OCI-LY3 (cell line): ENCODE results near the gene OSBPL7.

Experiments used
- H2AFZ ChIP-seq: fragments of 200-600, 300-600 bp; shearing (Covaris generic); 2 replicates; pipeline ENCODE4 v1.6.0; 2014; ENCODE audit warnings: antibody characterized with exemption, low read depth, low read length
- H3K27ac ChIP-seq: fragments of 200-600, 300-600 bp; sonication (generic); 2 replicates; pipeline ENCODE4 v1.5.1; 2014; ENCODE audit warnings: mild to moderate bottlenecking, low read length, moderate library complexity, mixed read lengths
- H3K27me3 ChIP-seq: fragments of 200-600, 300-600 bp; sonication (generic); 2 replicates; pipeline ENCODE4 v1.6.1; 2014; ENCODE audit warnings: low read depth, low read length, mixed read lengths
- H3K36me3 ChIP-seq: fragments of 200-600, 300-600 bp; sonication (generic); replicated peaks from 2 replicates; pipeline ENCODE3; 2014; ENCODE audit warnings: low read depth, low read length, mixed read lengths
- H3K4me1 ChIP-seq: fragments of 300-600, 200-600 bp; sonication (generic); 2 replicates; pipeline ENCODE4 v1.6.1; 2014; ENCODE audit warnings: low read length, mixed read lengths
- H3K4me2 ChIP-seq: fragments of 200-600, 300-600 bp; sonication (generic); 2 replicates; pipeline ENCODE4 v1.6.1; 2014; ENCODE audit warnings: low read length, mixed read lengths
- H3K4me3 ChIP-seq: fragments of 300-600, 200-600 bp; sonication (generic); 2 replicates; pipeline ENCODE4 v1.5.1; 2014; ENCODE audit warnings: antibody characterized with exemption, mild to moderate bottlenecking, low read length, moderate library complexity
- H3K79me2 ChIP-seq: fragments of 300-600, 200-600 bp; shearing (Covaris generic); 2 replicates; pipeline ENCODE4 v1.6.1; 2014; ENCODE audit warnings: mild to moderate bottlenecking, low read length, mixed read lengths
- H3K9ac ChIP-seq: fragments of 300-600, 200-600 bp; shearing (Covaris generic); 2 replicates; pipeline ENCODE4 v1.6.0; 2014; ENCODE audit warnings: mild to moderate bottlenecking, low read length, moderate library complexity
- H3K9me3 ChIP-seq: fragments of 200-600, 300-600 bp; shearing (Covaris generic); 2 replicates; pipeline ENCODE4 v1.6.1; 2014; ENCODE audit warnings: low read length, mixed read lengths; ENCODE audit not compliant: insufficient read depth
- H4K20me1 ChIP-seq: fragments of 200-600, 300-600 bp; sonication (generic); 2 replicates; pipeline ENCODE4 v1.6.1; 2016; ENCODE audit warnings: low read length, mixed read lengths; ENCODE audit not compliant: insufficient read depth
- EZH2phosphoT487 ChIP-seq: fragments of 200-600 bp; shearing (Covaris generic); IDR thresholded peaks from 2 replicates; pipeline ENCODE4 v1.6.1; 2018; ENCODE audit warnings: antibody characterized with exemption, mixed run types, low read depth
- TF ChIP-seq, protein P1 (sequence below): fragments of 200-600, 300-600 bp; sonication (generic); IDR thresholded peaks from 2 replicates; pipeline ENCODE4 v1.5.1; 2014; ENCODE audit warnings: antibody characterized with exemption, low read length, low read depth

Gene OSBPL7

DNA sequence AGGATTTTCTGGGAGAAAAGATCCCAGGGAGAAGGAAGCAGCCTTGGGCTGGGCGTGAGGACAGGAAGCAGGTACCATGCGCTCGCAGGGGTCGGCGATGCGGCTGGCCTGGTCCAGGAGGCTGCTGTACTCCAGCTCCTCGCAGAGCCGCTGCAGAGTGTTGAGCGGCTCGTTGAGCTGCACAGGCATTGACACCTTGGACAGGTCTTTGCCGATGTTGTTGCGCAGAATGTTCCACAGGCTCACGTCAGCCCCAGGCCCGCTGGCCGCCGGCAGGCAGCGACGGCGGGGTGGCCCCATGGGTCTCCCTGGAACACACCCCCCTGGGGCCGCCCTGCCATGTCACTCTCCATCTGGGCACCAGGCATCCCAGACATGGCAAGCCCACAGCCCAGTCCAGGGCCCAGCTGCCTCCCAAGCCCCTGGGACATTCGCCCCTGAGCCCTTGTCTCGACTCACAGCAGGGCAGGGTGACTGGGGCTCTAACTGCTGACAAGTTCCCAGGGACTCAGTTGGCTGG, 8.0 kb downstream of the OSBPL7 start:
- no peak overlapping the region for H3K27ac ChIP-seq
- H3K9ac ChIP-seq, result no peak overlapping the region
- H3K4me3 ChIP-seq, result no peak overlapping the region
- H3K4me1 ChIP-seq, result no peaks in the 10 kb centered on the region
- H3K27me3 ChIP-seq, result no peaks in the 10 kb centered on the region
- no peaks in the 10 kb centered on the region for H3K9me3 ChIP-seq
- no peaks in the 10 kb centered on the region for H3K79me2 ChIP-seq
- H3K36me3 ChIP-seq, result no peaks in the 10 kb centered on the region
- H3K4me2 ChIP-seq, result no peak overlapping the region
- no peak overlapping the region for H2AFZ ChIP-seq
- TF ChIP-seq EZH2phosphoT487, result no peak
- TF ChIP-seq, protein P1, sequence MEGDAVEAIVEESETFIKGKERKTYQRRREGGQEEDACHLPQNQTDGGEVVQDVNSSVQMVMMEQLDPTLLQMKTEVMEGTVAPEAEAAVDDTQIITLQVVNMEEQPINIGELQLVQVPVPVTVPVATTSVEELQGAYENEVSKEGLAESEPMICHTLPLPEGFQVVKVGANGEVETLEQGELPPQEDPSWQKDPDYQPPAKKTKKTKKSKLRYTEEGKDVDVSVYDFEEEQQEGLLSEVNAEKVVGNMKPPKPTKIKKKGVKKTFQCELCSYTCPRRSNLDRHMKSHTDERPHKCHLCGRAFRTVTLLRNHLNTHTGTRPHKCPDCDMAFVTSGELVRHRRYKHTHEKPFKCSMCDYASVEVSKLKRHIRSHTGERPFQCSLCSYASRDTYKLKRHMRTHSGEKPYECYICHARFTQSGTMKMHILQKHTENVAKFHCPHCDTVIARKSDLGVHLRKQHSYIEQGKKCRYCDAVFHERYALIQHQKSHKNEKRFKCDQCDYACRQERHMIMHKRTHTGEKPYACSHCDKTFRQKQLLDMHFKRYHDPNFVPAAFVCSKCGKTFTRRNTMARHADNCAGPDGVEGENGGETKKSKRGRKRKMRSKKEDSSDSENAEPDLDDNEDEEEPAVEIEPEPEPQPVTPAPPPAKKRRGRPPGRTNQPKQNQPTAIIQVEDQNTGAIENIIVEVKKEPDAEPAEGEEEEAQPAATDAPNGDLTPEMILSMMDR, result no peak
- H4K20me1 ChIP-seq, result no peaks in the 10 kb centered on the region

DNA sequence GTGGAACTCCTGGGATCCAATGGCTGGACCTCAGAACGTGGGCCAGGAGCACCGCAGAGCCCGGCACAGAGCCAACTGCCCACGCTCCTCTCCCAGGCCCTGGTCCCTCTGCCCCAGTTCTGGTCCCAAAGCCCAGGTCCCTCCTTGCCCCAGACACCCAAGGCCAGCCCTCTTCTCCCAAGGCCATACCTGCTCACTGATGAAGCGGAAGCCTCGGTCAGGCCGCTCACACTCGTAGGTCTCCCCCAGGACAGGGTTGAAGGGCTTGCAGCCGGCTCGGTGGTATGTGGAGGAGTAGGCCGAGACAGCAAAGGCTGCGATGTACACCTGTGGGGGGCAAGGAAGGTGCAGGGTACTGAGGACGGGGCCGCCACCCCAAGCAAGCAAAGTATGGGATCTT, 8.5 kb downstream of the OSBPL7 start:
- H4K20me1 ChIP-seq, result no peaks in the 10 kb centered on the region
- TF ChIP-seq, protein P1, result no peak
- no peak for TF ChIP-seq EZH2phosphoT487
- H2AFZ ChIP-seq, result no peak overlapping the region
- H3K4me2 ChIP-seq, result no peak overlapping the region
- no peak overlapping the region for H3K4me3 ChIP-seq
- no peaks in the 10 kb centered on the region for H3K27me3 ChIP-seq
- no peaks in the 10 kb centered on the region for H3K79me2 ChIP-seq
- H3K9ac ChIP-seq, result no peak overlapping the region
- H3K36me3 ChIP-seq, result no peaks in the 10 kb centered on the region
- H3K27ac ChIP-seq, result no peak overlapping the region
- H3K9me3 ChIP-seq, result no peaks in the 10 kb centered on the region
- H3K4me1 ChIP-seq, result no peaks in the 10 kb centered on the region

DNA sequence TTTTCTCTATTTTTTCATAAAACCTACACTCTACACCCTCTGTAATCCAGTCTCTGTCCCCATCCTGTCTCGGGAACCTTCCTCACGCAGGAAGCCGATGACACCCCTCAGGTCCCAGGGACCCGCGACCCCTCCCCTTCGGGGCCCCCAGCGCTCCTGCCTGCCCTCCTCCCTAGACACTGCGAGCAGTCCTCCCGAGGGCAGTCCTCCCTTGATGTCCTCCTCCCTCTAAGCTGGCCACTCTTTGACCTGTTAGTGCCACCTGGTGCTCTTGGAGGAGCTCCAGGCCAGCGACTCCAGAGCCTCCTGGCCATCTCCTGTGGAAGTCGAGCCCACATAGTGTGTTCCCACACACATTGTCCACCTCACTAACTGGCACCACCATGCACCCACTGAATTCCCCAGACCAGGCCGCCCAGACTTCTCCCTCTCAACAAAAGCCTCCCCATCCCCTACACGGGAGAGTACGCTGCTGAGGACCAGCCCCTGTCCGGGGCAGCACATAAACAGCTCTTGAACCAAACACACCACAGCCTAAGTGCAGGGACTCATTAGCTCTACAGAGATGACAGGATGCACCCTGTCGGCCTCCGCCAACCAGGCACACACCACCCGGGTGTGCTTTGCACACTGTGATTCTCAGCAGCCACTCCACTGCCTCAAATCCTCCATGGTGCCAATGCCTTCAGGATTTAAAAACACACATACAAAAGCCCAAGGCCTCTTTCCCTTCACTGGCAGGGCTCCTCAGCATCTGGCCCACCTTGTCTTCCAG, 9.3 kb downstream of the OSBPL7 start:
- TF ChIP-seq, protein P1, result no peak
- no peak for TF ChIP-seq EZH2phosphoT487
- H3K9ac ChIP-seq, result no peak overlapping the region
- no peaks in the 10 kb centered on the region for H3K4me1 ChIP-seq
- H4K20me1 ChIP-seq, result no peaks in the 10 kb centered on the region
- no peak overlapping the region for H3K27ac ChIP-seq
- H3K36me3 ChIP-seq, result no peaks in the 10 kb centered on the region
- no peaks in the 10 kb centered on the region for H3K79me2 ChIP-seq
- H3K27me3 ChIP-seq, result no peaks in the 10 kb centered on the region
- H3K4me3 ChIP-seq, result no peak overlapping the region
- no peaks in the 10 kb centered on the region for H3K9me3 ChIP-seq
- no peak overlapping the region for H3K4me2 ChIP-seq
- H2AFZ ChIP-seq, result no peak overlapping the region

DNA sequence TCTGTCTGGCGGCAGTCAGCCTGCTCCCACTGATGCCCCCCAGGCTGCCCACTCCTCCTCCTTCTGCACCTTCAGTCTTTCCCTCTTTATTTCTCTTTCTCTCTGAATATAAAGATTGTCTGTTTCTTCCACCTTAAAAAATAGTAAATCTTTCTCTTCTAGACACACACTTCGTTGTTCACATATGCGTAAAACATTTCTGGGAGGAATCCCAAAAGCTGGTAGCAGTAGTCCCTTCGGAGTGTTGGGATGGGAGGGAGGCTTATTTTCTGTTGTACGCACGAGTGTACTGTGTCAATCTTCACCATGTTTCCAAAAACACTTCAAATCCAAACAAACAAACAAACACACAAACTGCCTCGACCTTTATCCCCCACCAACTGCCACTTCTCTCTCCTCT, 9.9 kb downstream of the OSBPL7 start:
- Histone ChIP-seq H3K4me2 (no peak overlapping the region), H3K36me3 (no peaks in the 10 kb centered on the region), H3K9me3 (no peaks in the 10 kb centered on the region), H3K4me1 (no peaks in the 10 kb centered on the region), H4K20me1 (no peaks in the 10 kb centered on the region), H3K27me3 (no peaks in the 10 kb centered on the region), H3K27ac (no peak overlapping the region), H3K4me3 (no peak overlapping the region), H3K9ac (no peak overlapping the region), H2AFZ (no peak overlapping the region), H3K79me2 (no peaks in the 10 kb centered on the region)
- TF ChIP-seq, protein P1, result no peak
- TF ChIP-seq EZH2phosphoT487, result no peak
